IPS-NIHi7 (cell line): ENCODE results near the gene TRIM51G.
"Not testable (repeated sequence)": the region's sequence is repeated elsewhere in the genome, so short reads cannot be mapped to it uniquely, and the experiment has no call there.

Experiments used
- DNase-seq: peaks from one replicate; pipeline ENCODE4 v3.0.0; 2012; ENCODE audit warnings: mixed read lengths; ENCODE audit errors: extremely low spot score

The TRIM51G gene

DNA sequence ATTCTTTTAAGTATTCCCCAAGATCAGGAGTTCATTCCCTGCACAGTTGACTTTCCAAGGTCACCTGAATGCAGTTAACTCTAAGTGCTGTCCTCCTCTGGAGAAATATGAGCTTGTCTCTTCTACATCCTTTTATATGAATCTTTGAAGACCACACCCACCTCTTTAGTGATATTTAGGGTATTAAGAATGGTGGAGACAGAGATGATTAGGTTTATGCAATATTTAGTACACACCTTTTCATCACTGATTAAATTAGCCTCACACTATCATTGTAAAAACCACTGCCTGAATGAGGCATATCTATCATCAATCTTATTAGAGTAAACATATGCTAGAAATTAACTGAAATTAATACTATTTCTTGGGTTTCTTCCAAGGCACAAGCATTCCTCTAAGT is at the start of gene TRIM51G:
Gene TRIM51G, minus strand, starts transcription at position 101 of the 400 bp plus-strand sequence. CDS start 2,190 bp downstream, outside the sequence.
- DNase-seq = not testable (repeated sequence)

DNA sequence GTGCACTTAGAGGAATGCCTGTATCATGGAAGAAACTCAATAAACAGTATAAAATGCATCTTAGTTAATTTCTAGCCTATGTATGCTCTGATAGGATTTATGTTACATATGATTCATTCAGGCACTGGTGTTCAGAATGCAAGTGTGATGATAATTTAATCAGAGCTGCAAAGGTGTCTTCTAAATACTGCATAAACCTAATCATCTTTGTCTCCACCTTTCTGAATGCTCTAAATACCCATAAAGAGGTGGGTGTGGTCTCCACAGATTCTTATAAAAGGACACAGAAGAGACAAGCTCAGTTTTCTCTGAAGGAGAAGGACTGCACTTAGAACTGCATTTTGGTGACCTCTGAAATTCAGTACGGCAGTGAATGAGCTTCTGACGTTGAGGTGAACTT is 44.8 kb upstream of the TRIM51G start, which contains the start of gene TRIM49B:
Gene TRIM49B, plus strand, starts transcription at position 301 of the 400 bp plus-strand sequence. CDS start 2,777 bp downstream, outside the sequence.
- not testable (repeated sequence) for DNase-seq

DNA sequence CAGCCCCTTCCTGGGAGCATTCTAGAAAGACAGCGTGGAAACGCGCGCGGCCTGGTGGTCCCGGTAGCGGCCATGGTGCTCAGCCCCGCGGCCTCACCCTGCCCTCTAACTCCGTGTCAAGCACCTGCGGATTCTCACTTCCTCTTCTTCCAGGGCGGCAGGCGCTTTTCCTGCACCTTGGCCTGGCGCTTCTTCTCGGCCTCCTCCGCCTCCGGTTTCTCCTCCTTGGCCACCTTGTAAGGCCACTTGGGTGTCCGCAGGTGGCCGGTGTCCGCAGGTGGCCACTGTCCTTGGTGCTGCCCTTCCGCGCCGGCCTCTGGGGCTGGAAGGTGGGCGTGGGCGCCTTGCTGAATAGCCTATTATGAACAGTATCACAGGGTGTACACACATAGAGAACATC is 15.1 kb downstream of the TRIM51G start:
- DNase-seq = not testable (repeated sequence)

- DNase-seq = not testable (repeated sequence)
Observed at GRCh38 chr11:48955315-48956049, 28.2 kb downstream of the TRIM51G start.

DNA sequence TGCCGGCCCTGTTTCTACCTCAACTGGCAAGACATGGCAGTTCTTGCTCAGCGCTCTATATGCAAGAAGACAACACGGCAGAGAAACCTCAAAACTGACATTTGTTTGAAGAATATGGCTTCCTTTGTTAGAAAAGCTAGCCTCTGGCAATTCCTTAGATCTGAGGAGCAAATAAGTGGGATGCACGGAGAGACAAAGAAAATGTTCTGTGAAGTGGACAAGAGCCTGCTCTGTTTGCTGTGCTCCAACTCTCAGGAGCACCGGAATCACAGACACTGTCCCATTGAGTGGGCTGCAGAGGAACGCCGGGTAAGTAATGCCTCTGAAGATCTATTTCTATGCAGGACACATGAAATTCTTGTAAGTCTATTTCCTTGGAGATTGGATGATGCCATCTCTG is 37.9 kb downstream of the TRIM51G start:
- DNase-seq = not testable (repeated sequence)
